Measurements from ENCODE around the gene PRDM8. TPM values are rescaled to one million over a fixed set of nuclear protein-coding genes. Genes with fewer than 3 reads are reported as not detected.
A peak's percentile ranks its signal among the peaks of the same experiment; 100 is the strongest.

Gene PRDM8
- total and polyA plus RNA-seq, 2 of the 8 experiments (the other 6 are each of a cell fraction or from before 2014, with no cell fraction given): not detected

- H3K27me3 ChIP-seq (replicated peaks in 1 of 4; ENCODE audit: control insufficient read depth in 3 of 4, extremely low read depth in 1 of 4, insufficient read depth in 3 of 4, low read length in 3 of 4): peaks cover 72 to 92% (median 82%) of the 10 kb centered on the region in 4 experiments
- H2BK120ac ChIP-seq (replicated peaks; ENCODE audit: low read depth, low read length): no peak overlapping the region
- H3K4me1 ChIP-seq (replicated peaks in 1 of 4; ENCODE audit: control insufficient read depth in 3 of 4, insufficient read depth in 4 of 4, low read length in 3 of 4): peaks cover 0 to 27% (median 19%) of the 10 kb centered on the region in 4 experiments; a peak in 6 of 7 replicates
- H2BK20ac ChIP-seq (ENCODE audit: low read length): no peak overlapping the region
- ChIA-PET POLR2A (ENCODE audit: partially characterized antibody) (interaction anchor here (0.9 kb wide), 1 partner anchor 17 kb away, joined by 5 read pairs; no protein-coding TSS in a partner anchor), CTCF (ENCODE audit: partially characterized antibody) (interaction anchor here (0.6 to 10.3 kb wide), 15 partner anchors 12 to 1233 kb away, joined by 3 to 170 read pairs (median 3); partner anchors contain the start of genes BMP3, FGF5 and PRDM8)
- no peak overlapping the region for H2BK5ac ChIP-seq (ENCODE audit: low read depth, low read length)
- H4K5ac ChIP-seq (ENCODE audit: insufficient read length, low read depth, low read length): no peak overlapping the region
- H3K4me3 ChIP-seq (ENCODE audit: extremely low read depth in 1 of 4, insufficient read depth in 2 of 4, low read depth in 3 of 4, low read length in 4 of 4): peak overlapping the region; percentile 42 to 86 (median 53); a peak in 7 of 8 replicates
- no peak overlapping the region for H3K23ac ChIP-seq (ENCODE audit: insufficient read length)
- H4K20me1 ChIP-seq (replicated peaks in 1 of 2; ENCODE audit: control insufficient read depth in 1 of 2, insufficient read depth in 2 of 2, low read length in 2 of 2): peaks cover 7 to 13% of the 10 kb centered on the region in 2 experiments
- peaks cover 0 to 4% (median 0%) of the 10 kb centered on the region in 4 experiments; a peak in 1 of 8 replicates for H3K36me3 ChIP-seq (ENCODE audit: control insufficient read depth in 2 of 4, insufficient read depth in 4 of 4, low read length in 3 of 4)
- no peak overlapping the region for H4K8ac ChIP-seq (ENCODE audit: extremely low read depth, insufficient read depth, low read length)
- H3K79me1 ChIP-seq (ENCODE audit: low read depth, low read length): no peaks in the 10 kb centered on the region
- H4K91ac ChIP-seq (replicated peaks; ENCODE audit: insufficient read length, low read length): no peak overlapping the region
- no peak for FAIRE-seq
- no peak overlapping the region for H3K14ac ChIP-seq (ENCODE audit: insufficient read length)
- DNase-seq (ENCODE audit: low read depth in 1 of 2, low spot score in 2 of 2): peak in 1 of 2 experiments; percentile 64
- H2BK15ac ChIP-seq (ENCODE audit: low read length): no peak overlapping the region
- no peak overlapping the region for H2AK5ac ChIP-seq (ENCODE audit: low read depth, low read length)
- 4% methylated on average over 33 of the region's 42 CpGs; no CpG with 5 or more reads in 1 of the 2 experiments for WGBS, 2 experiments (ENCODE audit: extremely low coverage in 1 of 2, insufficient coverage in 1 of 2, insufficient read length in 1 of 2, insufficient replicate concordance in 2 of 2, low coverage in 1 of 2, low lambda C conversion rate in 2 of 2, missing lambda C conversion rate in 1 of 2)
- peaks cover 11% of the 10 kb centered on the region; the same call in 1 of the 2 replicates for H3K23me2 ChIP-seq (ENCODE audit: low read depth, low read length)
- H3K18ac ChIP-seq (ENCODE audit: extremely low read depth, low read length): no peak overlapping the region
- no peaks in the 10 kb centered on the region for H3K79me2 ChIP-seq (ENCODE audit: control insufficient read depth in 1 of 2, insufficient read depth in 2 of 2, low read length in 2 of 2)
- no peak overlapping the region for H3K56ac ChIP-seq (replicated peaks; ENCODE audit: insufficient read length, low read depth, low read length)
- no peak overlapping the region for H2AFZ ChIP-seq (ENCODE audit: low read length)
- H2BK12ac ChIP-seq (ENCODE audit: low read depth, low read length): no peak overlapping the region
- H3K9me3 ChIP-seq (ENCODE audit: insufficient read depth in 2 of 2, low read depth in 1 of 2, low read length in 1 of 2): no peaks in the 10 kb centered on the region
- H3K4me2 ChIP-seq (ENCODE audit: insufficient read depth in 1 of 2, low read depth in 2 of 2, low read length in 2 of 2): peak overlapping the region; percentile 82 to 91
- no peak overlapping the region for H3K27ac ChIP-seq (ENCODE audit: low read depth, low read length)
- no peak overlapping the region for H3K4ac ChIP-seq (replicated peaks; ENCODE audit: insufficient read length, low read depth, low read length)
- H3K9ac ChIP-seq (replicated peaks in 1 of 4; ENCODE audit: extremely low read depth in 1 of 4, low read depth in 3 of 4, low read length in 3 of 4): no peak overlapping the region
- TF ChIP-seq SAP30 (IDR thresholded peaks at IDR 0.05; ENCODE audit: insufficient read depth, insufficient replicate concordance, low read length) (peak; percentile 49), CTCF (IDR thresholded peaks at IDR 0.05; ENCODE audit: control extremely low read depth in 1 of 3, insufficient read depth in 1 of 3, low read depth in 1 of 3, low read length in 3 of 3) (no peak), ZNF274 (IDR thresholded peaks at IDR 0.05; ENCODE audit: borderline replicate concordance, extremely low read depth, low read length) (no peak), ASH2L (IDR thresholded peaks at IDR 0.05; ENCODE audit: low read length) (peak; percentile 3)
- TF ChIP-seq, protein P1, sequence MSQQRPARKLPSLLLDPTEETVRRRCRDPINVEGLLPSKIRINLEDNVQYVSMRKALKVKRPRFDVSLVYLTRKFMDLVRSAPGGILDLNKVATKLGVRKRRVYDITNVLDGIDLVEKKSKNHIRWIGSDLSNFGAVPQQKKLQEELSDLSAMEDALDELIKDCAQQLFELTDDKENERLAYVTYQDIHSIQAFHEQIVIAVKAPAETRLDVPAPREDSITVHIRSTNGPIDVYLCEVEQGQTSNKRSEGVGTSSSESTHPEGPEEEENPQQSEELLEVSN (IDR thresholded peaks at IDR 0.05): peak; percentile 80
- TF ChIP-seq, protein P2, sequence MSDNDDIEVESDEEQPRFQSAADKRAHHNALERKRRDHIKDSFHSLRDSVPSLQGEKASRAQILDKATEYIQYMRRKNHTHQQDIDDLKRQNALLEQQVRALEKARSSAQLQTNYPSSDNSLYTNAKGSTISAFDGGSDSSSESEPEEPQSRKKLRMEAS (IDR thresholded peaks at IDR 0.05): peak; percentile 51
These were observed 12.2 kb upstream of the PRDM8 start for GRCh38 chr4:80184825-80185756.

Data from H1 (cell line).